Measurements from ENCODE around the gene SSH3. TPM values are rescaled to one million over a fixed set of nuclear protein-coding genes. Genes with fewer than 3 reads are reported as not detected.

SSH3 gene
- total RNA-seq, 1 experiment from 2014 or later = 57.8 TPM

- Histone ChIP-seq H3K4me3 (replicated peaks in 1 of 2; ENCODE audit: low read depth in 1 of 2, low read length in 2 of 2) (no peak overlapping the region), H2AFZ (ENCODE audit: low read depth, low read length, poor library complexity, severe bottlenecking) (no peak overlapping the region), H3K9me2 (ENCODE audit: insufficient read depth) (no peaks in the 10 kb centered on the region), H3K4me1 (ENCODE audit: control insufficient read depth in 1 of 2, insufficient read depth in 2 of 2, low read length in 2 of 2) (peaks cover 11 to 44% of the 10 kb centered on the region in 2 experiments), H3K9me3 (ENCODE audit: control insufficient read depth in 1 of 2, insufficient read depth in 1 of 2, low read depth in 1 of 2, low read length in 2 of 2) (no peaks in the 10 kb centered on the region), H3K27ac (ENCODE audit: low read depth, low read length) (peak overlapping the region; percentile 8; the same call in 1 of the 2 replicates), H3K36me3 (ENCODE audit: control insufficient read depth in 1 of 2, insufficient read depth in 2 of 2, low read length in 2 of 2) (no peaks in the 10 kb centered on the region), H3K9ac (ENCODE audit: low read length) (peak overlapping the region; percentile 5; the same call in 1 of the 2 replicates), H4K20me1 (ENCODE audit: insufficient read depth) (no peaks in the 10 kb centered on the region), H3K79me2 (ENCODE audit: insufficient read depth, low read length) (no peaks in the 10 kb centered on the region), H3K27me3 (ENCODE audit: insufficient read depth, low read length) (no peaks in the 10 kb centered on the region), H3K4me2 (ENCODE audit: low read length) (peak overlapping the region; percentile 64)
- ATAC-seq (peak; percentile 58), DNase-seq (ENCODE audit: low read depth, low spot score) (no peak)
- no TSS peak for BruUV-seq (replicated peaks)
- RAD21 ChIA-PET (ENCODE audit: low non-redundant PET in 1 of 2, low total read pairs in 2 of 2, uncharacterized antibody in 2 of 2, unreplicated experiment in 2 of 2) = interaction anchor here (0.8 to 1.9 kb wide), 5 partner anchors 27 to 37 kb away, joined by 3 to 7 read pairs (median 4); no protein-coding TSS in a partner anchor
- TF ChIP-seq FOSL1 (IDR thresholded peaks at IDR 0.05; ENCODE audit: low read depth) (no peak), ZFX (IDR thresholded peaks at IDR 0.05) (peak; percentile 25)
- intact Hi-C loops (cut with micrococcal nuclease) = no loop called here
- POLR2A ChIA-PET = interaction anchor here (1.3 to 1.9 kb wide), 3 partner anchors 9 to 38 kb away, joined by 3 to 10 read pairs (median 3); partner anchors contain the start of gene POLD4
- CTCF ChIA-PET = interaction anchor here (1.1 to 4.2 kb wide), 11 partner anchors 9 to 269 kb away, joined by 3 to 50 read pairs (median 4); partner anchors contain the start of genes CLCF1 and POLD4
Measured at GRCh38 chr11:67345247-67345919, 42.1 kb downstream of the SSH3 start.

GRCh38 chr11:67345920-67346819, 42.8 kb downstream of the SSH3 start:
- Histone ChIP-seq H3K27ac (ENCODE audit: low read depth, low read length) (peak overlapping the region; percentile 8; the same call in 1 of the 2 replicates), H4K20me1 (ENCODE audit: insufficient read depth) (no peaks in the 10 kb centered on the region), H3K27me3 (ENCODE audit: insufficient read depth, low read length) (no peaks in the 10 kb centered on the region), H3K79me2 (ENCODE audit: insufficient read depth, low read length) (no peaks in the 10 kb centered on the region), H3K4me3 (replicated peaks in 1 of 2; ENCODE audit: low read depth in 1 of 2, low read length in 2 of 2) (peak overlapping the region in 1 of 2 experiments; percentile 13; a peak in 1 of 4 replicates), H3K4me1 (ENCODE audit: control insufficient read depth in 1 of 2, insufficient read depth in 2 of 2, low read length in 2 of 2) (peaks cover 11 to 48% of the 10 kb centered on the region in 2 experiments), H2AFZ (ENCODE audit: low read depth, low read length, poor library complexity, severe bottlenecking) (no peak overlapping the region), H3K36me3 (ENCODE audit: control insufficient read depth in 1 of 2, insufficient read depth in 2 of 2, low read length in 2 of 2) (no peaks in the 10 kb centered on the region), H3K9me3 (ENCODE audit: control insufficient read depth in 1 of 2, insufficient read depth in 1 of 2, low read depth in 1 of 2, low read length in 2 of 2) (no peaks in the 10 kb centered on the region), H3K9me2 (ENCODE audit: insufficient read depth) (no peaks in the 10 kb centered on the region), H3K9ac (ENCODE audit: low read length) (peak overlapping the region; percentile 5; the same call in 1 of the 2 replicates), H3K4me2 (ENCODE audit: low read length) (peak overlapping the region; percentile 64)
- RAD21 ChIA-PET (ENCODE audit: low non-redundant PET in 1 of 2, low total read pairs in 2 of 2, uncharacterized antibody in 2 of 2, unreplicated experiment in 2 of 2) = interaction anchor here (0.8 to 1.9 kb wide), 5 partner anchors 28 to 37 kb away, joined by 3 to 7 read pairs (median 4); no protein-coding TSS in a partner anchor
- peak; percentile 79 for ATAC-seq
- peak; percentile 54 for DNase-seq (ENCODE audit: low read depth, low spot score)
- TF ChIP-seq TCF7L2 (IDR thresholded peaks at IDR 0.05; ENCODE audit: borderline replicate concordance, extremely low read depth, insufficient read depth, insufficient read length) (peak; percentile 59), YY1 (IDR thresholded peaks at IDR 0.05; ENCODE audit: extremely low read depth, insufficient replicate concordance, low read depth, low read length) (no peak), POLR2AphosphoS5 (IDR thresholded peaks at IDR 0.05; ENCODE audit: low read depth, low read length) (no peak; the same call in 1 of the 2 replicates), ELF1 (IDR thresholded peaks at IDR 0.05; ENCODE audit: borderline replicate concordance, low read depth) (no peak), SP1 (IDR thresholded peaks at IDR 0.05; ENCODE audit: low read depth) (no peak), SIN3A (IDR thresholded peaks at IDR 0.05; ENCODE audit: low read depth) (no peak)
- TF ChIP-seq, protein P1, sequence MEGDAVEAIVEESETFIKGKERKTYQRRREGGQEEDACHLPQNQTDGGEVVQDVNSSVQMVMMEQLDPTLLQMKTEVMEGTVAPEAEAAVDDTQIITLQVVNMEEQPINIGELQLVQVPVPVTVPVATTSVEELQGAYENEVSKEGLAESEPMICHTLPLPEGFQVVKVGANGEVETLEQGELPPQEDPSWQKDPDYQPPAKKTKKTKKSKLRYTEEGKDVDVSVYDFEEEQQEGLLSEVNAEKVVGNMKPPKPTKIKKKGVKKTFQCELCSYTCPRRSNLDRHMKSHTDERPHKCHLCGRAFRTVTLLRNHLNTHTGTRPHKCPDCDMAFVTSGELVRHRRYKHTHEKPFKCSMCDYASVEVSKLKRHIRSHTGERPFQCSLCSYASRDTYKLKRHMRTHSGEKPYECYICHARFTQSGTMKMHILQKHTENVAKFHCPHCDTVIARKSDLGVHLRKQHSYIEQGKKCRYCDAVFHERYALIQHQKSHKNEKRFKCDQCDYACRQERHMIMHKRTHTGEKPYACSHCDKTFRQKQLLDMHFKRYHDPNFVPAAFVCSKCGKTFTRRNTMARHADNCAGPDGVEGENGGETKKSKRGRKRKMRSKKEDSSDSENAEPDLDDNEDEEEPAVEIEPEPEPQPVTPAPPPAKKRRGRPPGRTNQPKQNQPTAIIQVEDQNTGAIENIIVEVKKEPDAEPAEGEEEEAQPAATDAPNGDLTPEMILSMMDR (IDR thresholded peaks at IDR 0.05 in 2 of 3, conservative IDR thresholded peaks at IDR 0.05 in 1 of 3; ENCODE audit: borderline replicate concordance in 1 of 3, insufficient read depth in 1 of 3, low read depth in 2 of 3, low read length in 2 of 3) = peak in 2 of 3 experiments; percentile 88 to 89; a peak in 4 of 6 replicates
- intact Hi-C loops (cut with micrococcal nuclease) = no loop called here
- POLR2A ChIA-PET = interaction anchor here (0.8 to 1.9 kb wide), 5 partner anchors 8 to 37 kb away, joined by 3 to 10 read pairs (median 3); partner anchors contain the start of gene POLD4
- no TSS peak for BruUV-seq (replicated peaks)
- CTCF ChIA-PET = interaction anchor here (1.1 to 4.2 kb wide), 14 partner anchors 9 to 270 kb away, joined by 3 to 50 read pairs (median 4); partner anchors contain the start of genes CLCF1, POLD4 and RAD9A

Measured in HCT116 (cell line).